DMS53 treated with DMSO at 0.1 percent for 48 hours (cell line): ENCODE results near the gene FBXW11.

ENCODE experiments used
- DNase-seq: peaks from one replicate; lab custom pipeline; 2025; ENCODE audit not compliant: unreplicated experiment; lab: John Stamatoyannopoulos, UW

FBXW11 gene

DNA sequence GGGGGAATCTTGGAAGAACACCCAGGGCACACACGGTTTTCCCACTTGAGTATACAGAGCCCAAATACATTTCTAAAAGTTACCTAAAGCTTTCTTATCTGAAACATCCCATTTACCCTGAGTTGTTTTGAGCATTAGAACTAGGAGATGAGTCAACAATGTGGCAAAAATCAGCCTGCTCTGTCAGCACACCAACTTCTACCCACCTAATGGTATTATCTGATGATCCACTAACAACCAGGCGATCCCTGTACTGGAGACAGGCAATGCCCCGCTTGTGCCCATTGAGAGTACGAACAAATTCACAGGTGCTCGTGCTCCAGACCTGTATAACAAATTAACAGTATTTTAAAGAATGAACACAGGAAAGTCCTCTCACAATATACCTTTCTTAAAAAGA, 133.8 kb downstream of the FBXW11 start:
- DNase-seq = no peak

DNA sequence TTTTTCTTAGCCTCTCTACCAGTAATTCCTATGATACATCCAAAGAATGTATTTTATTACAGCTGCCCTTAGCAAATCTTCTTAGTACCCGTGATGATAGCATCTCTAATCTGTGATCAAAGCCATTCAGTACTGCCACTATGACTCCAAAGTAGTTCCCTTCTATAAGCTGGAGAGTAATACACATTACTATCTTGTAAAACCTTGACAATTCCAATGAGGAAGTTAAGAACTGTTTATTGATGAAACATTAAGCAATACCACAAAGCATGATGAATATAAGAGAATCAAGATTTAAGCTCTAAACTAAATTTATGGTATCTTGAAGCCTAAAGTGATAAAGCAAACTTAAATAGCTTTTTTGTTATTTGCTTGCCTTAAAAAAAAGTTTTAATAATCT, 134.7 kb downstream of the FBXW11 start:
- no peak for DNase-seq

DNA sequence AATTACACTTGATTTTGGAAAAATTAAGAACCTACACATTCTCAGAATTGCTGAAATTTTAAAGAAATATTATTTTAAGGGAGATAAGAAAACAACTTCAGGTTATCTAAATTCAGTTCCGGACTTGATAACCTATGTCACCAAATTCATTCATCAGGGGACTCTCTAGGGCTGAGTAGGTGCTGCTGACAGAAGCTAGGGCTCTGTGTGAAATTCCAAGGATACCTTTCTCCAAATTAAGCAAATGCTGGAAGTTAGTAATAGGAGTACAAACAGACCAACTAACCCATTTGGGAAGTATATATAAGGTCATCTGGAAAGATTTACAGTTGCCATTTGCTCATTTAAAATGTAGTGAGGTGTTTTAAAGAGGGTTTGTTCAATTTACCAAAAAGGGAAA, 136.5 kb downstream of the FBXW11 start:
- no peak for DNase-seq

DNA sequence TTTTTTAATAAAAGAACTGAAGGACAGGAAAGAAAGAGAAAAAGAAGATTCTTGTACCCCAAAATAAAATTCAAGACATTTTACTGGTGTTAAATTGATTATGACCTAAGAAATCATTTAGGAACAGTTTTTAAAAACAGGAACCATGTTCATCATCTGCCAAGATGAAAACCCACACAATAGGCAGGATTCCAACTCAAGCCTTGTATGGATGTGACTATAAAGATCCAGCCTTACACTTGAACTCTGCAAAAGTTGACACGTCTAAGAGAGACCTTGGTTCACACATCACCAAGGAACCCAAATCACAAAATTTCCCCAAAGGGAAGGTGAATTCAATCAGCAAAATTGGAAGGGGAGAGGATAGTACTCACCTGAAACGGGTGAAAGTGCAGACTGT, 138.2 kb downstream of the FBXW11 start:
- DNase-seq = no peak

- DNase-seq = no peak
These were observed 138.7 kb downstream of the FBXW11 start for GRCh38 chr5:171867786-171868185.

DNA sequence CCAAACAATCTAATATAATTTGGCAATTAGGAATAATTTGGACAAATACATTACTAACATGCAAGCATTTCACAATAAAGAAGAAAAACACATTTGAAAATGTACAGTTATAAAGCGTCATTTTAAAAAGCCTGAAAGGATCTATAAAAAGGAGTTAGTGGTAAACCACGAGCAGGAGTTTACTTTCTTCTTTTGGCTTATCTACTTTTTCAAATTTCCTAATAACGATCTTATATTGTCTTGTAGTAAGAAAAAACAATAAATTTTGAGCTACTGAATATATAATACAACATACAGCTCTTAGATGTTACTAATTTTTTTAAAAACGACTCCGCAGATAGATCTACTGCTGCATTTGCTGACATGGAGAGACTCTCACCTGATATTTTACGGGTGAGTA, 141.0 kb downstream of the FBXW11 start:
- no peak for DNase-seq

DNA sequence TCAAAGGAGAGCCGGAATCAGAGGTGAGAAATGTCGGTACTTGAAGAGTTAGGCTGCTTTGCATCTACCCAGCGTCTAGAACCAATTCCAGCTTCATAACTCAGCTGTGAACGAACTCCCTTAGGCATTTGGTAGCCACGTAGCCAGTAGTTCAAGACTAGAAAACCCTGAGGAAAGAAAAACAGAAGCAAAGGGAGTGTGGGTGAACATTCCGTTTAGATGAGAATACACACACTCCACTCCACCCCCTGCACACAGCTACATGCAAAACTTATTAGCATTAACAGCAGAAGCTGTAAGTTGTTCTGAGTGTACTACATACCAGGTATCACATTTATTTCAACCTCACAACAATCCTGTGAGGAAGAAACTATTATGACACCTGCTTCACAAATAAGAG, 142.5 kb downstream of the FBXW11 start:
- DNase-seq = no peak

- no peak for DNase-seq
These were observed 143.8 kb downstream of the FBXW11 start for GRCh38 chr5:171862624-171863023.

DNA sequence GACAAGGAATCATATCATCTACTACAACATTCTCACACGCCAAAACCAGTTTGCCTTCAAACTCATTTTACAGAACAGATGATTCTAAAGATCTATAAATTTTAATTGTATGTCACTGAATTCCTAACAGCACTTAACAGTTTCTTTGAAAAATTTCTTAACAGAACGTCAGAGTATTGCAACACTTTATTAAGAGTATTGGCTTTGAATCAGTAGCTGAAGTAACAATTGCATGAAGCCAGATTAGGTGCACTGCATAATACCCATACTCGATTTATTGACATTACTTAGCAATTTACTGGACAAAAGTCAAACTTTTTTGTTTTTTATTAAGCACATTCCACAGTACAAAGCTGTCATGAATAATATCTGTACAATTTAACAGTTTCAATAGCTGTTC, 145.1 kb downstream of the FBXW11 start:
- no peak for DNase-seq

- DNase-seq = peak; percentile 6
These were observed 148.1 kb downstream of the FBXW11 start for GRCh38 chr5:171858303-171858702.

DNA sequence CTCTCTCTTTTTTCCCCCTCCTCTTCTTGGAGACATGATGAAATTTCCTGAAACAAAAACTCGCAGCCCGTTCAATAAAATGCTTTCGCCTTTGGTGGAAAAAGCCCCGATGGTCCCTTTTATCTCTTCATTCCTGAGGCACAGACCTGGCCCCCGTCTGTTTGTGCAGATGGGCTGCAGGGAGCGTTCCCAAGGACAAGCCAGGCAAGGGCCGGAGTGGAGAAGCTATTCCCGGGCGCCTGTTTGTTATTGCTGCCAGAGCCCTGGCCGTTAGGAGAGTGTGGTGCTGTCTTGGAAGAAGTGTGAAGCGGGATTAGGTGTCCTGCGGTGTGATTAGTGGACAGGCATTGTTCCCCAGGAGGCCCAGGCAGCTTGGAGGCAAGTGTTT, 149.0 kb downstream of the FBXW11 start:
- DNase-seq = no peak

GRCh38 chr5:171855798-171856763, 150.4 kb downstream of the FBXW11 start:
- no peak for DNase-seq

GRCh38 chr5:171855265-171855664, 151.2 kb downstream of the FBXW11 start:
- no peak for DNase-seq

DNA sequence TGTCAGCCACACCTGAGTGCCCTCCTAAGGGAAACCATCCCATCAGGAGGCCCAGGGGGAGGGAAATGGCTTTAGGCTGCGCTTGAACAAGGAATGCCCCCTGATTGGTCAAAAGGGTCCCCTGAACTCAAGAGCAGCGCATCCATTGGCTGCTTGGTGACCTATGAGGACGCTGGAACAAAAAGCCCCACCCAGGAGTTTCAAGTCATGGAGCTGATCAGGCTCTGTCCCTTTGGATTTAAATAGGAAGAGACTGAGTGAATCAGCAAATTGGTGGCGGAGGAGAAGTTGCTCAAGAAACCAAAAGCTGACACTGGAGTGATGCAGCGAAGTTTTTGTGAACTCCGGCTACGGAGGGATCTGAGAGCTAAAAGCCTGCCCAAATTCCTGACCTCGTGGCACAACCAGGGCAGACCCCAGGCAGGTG, 154.2 kb downstream of the FBXW11 start:
- no peak for DNase-seq

DNA sequence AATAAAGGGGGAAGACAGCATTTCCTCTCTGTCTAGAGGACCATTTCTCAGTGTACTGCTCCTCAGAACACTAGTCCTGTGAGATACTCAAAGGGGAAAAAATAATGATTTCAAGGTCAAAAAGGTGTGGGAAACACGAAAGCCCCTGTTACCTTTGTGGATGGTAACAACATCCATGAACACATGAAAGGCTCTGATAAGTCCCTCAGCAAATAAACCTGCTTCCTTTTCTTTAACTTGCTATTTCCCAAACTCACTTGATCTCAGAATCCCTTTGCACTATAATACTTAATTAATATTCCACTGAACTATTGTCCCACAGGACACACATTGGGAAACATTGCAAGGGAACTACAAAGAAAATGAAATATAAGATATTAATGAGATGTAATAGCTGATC, 155.2 kb downstream of the FBXW11 start:
- DNase-seq = no peak

DNA sequence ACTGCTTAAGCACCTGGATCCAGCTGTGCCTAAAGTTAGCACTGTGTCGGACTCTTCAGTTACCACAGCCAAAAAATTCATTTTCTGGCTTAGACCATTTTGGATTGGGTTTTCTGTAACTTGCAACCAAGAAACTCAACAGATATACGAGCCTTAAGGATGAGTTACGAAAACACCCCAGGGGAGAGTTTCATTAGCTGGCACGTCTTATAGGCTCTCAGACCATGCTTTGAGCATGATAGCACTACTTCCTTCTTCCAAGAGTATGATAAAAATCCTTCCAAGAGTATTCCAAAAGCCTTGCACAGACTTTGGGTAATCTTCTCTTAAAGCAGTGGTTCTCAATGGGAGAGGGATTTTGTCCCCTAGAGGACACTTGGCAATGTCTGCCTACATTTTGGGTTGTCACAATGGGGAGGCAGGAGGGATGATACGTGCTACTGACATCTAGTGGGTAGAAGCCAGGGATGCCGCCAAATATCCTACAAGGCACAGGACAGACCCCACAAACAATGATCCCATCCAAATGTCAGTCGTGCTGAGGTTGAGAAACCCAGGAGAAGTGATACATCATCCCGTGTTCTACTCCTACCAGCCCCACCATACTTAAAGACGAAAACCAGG, 156.0 kb downstream of the FBXW11 start:
- no peak for DNase-seq

DNA sequence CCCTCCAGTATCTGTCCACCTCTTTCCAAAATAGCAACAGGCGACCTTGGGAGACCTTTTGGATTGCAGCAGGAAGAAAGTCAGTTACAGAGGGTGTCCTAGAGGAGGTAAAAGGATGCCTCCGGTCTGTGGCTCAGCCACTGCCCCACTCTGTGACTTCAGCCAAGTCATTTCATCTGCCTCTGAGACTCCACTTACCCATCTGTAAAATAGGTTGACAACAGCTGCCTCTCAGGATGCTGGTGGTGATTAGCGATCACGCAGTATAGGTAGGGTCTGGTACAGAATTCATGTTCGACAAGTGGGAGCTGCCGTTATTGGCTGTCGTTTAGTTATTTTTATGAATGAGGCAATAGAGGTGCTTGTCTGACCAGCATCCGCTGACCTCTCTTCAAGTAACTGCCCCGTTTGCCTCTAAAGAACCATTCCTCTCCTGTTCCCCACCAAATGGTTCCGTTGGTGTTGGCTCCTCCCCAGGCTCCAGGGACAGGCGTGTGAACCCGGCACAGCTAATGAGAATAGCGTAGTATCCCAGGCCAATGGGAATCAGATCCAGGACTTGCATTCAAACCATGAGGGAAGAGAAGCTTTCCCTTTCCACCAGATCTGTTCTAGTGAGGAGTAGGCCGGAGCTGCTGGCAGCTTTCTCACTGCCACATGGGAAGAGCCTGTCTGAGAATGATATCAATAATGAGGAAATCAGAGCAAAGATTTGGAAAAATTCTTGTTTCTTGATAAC, 156.7 kb downstream of the FBXW11 start:
- no peak for DNase-seq

GRCh38 chr5:171848911-171849520, 157.4 kb downstream of the FBXW11 start:
- DNase-seq = no peak

DNA sequence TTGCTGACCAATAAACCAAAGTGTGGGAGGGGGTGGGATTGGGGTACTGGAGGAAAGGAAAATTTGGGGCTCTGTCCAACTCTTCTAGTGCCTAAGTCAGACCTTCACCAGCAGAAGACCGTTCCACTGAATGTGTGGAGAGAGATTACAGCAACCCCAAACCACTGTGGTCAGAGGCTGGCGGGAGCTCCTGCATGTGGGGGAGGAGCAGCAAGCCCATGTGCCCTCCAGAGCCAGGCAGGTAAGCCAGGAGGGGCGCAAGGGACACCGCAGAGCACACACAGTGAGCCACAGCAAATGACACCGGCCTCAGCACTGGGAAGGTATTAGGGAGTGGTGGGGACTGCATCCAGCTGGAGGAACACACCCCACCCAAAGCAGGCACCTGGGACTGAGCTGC, 158.0 kb downstream of the FBXW11 start:
- no peak for DNase-seq

DNA sequence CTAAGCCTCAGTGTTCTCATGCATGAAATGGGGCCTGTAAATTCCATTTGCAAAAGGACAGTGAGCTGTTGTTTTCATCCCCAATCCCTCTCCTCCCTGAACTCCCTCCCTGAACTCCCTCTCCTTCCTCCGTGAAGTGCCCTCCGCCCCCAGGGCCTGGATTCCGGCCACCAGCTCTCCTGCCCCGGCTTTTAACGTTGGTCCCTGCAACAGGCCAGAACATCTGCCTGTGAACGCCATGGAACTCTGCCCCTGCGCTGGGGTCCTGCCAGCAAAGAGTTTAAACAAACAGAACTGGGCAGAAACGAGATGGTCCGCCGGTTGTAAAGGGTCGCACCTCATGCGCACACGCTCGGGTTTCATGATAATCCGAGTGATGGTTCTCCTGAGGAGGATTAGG, 158.4 kb downstream of the FBXW11 start:
- no peak for DNase-seq

GRCh38 chr5:171847026-171847425, 159.4 kb downstream of the FBXW11 start:
- no peak for DNase-seq
